H1 (cell line): ENCODE data around the gene CRYGN. TPM values are rescaled to one million over a fixed set of nuclear protein-coding genes. Genes with fewer than 3 reads are reported as not detected.

Experiments used
- CTCF ChIA-PET: fragments of 300-600 bp; sonication (Branson Sonifier 250); formaldehyde crosslinking; loops from one replicate; lab custom pipeline; 2021; ENCODE audit not compliant: partially characterized antibody; lab: Charles Lee
- POLR2A ChIA-PET: fragments of 300-600 bp; sonication (Branson Sonifier 250); formaldehyde crosslinking; loops from one replicate; lab custom pipeline; 2021; ENCODE audit warnings: inconsistent platforms; ENCODE audit not compliant: partially characterized antibody; lab: Charles Lee
- DNase-seq, 2 experiments: peaks; one replicate each; pipeline versions ENCODE4 v3.0.0 to v3.0.0-alpha.2; 2010 to 2022; ENCODE audit warnings: low spot score in 2 of 2, low read depth in 1 of 2, mixed read lengths in 1 of 2
- FAIRE-seq: peaks from 2 replicates; lab custom pipeline; 2011; peaks lifted over from hg19 to GRCh38; lab: Jason Lieb, UNC
- H2AFZ ChIP-seq: 2 replicates; pipeline ENCODE4 v1.8.1; 2012; ENCODE audit warnings: low read length, inconsistent platforms
- H2AK5ac ChIP-seq: 2 replicates; pipeline ENCODE4 v1.6.1; 2013; ENCODE audit warnings: low read depth, low read length
- H2BK120ac ChIP-seq: replicated peaks from 2 replicates; pipeline ENCODE3; 2013; ENCODE audit warnings: low read depth, low read length, inconsistent platforms
- H2BK12ac ChIP-seq: 2 replicates; pipeline ENCODE4 v1.6.1; 2013; ENCODE audit warnings: low read depth, low read length
- H2BK15ac ChIP-seq: 2 replicates; pipeline ENCODE4 v1.6.1; 2013; ENCODE audit warnings: low read length
- H2BK20ac ChIP-seq: 2 replicates; pipeline ENCODE4 v1.6.1; 2013; ENCODE audit warnings: low read length
- H2BK5ac ChIP-seq: 2 replicates; pipeline ENCODE4 v1.6.1; 2013; ENCODE audit warnings: low read depth, low read length
- H3K14ac ChIP-seq: 2 replicates; pipeline ENCODE4 v1.6.1; 2013; ENCODE audit warnings: inconsistent platforms; ENCODE audit not compliant: insufficient read length
- H3K18ac ChIP-seq: 2 replicates; pipeline ENCODE4 v1.6.1; 2013; ENCODE audit warnings: low read length; ENCODE audit errors: extremely low read depth
- H3K23ac ChIP-seq: 2 replicates; pipeline ENCODE4 v1.6.1; 2013; ENCODE audit warnings: inconsistent platforms; ENCODE audit not compliant: insufficient read length
- H3K23me2 ChIP-seq: 2 replicates; pipeline ENCODE4 v1.6.1; 2013; ENCODE audit warnings: low read depth, low read length
- H3K27ac ChIP-seq: 2 replicates; pipeline ENCODE4 v1.6.1; 2011; ENCODE audit warnings: low read depth, low read length, inconsistent platforms
- H3K27me3 ChIP-seq, 4 experiments: replicated peaks in 1 of 4; 1 replicate in 1 of 4; 2 replicates in 3 of 4; pipeline versions ENCODE4 v1.6.1 to v1.8.1; 2011 to 2013; ENCODE audit warnings: low read length in 3 of 4, mild to moderate bottlenecking in 3 of 4, inconsistent platforms in 2 of 4, mixed read lengths in 2 of 4, moderate library complexity in 1 of 4; ENCODE audit not compliant: control insufficient read depth in 3 of 4, insufficient read depth in 3 of 4; ENCODE audit errors: extremely low read depth in 1 of 4
- H3K36me3 ChIP-seq, 4 experiments: 2 replicates each; pipeline versions ENCODE4 v1.6.1 to v1.8.1; 2011 to 2013; ENCODE audit warnings: mild to moderate bottlenecking in 4 of 4, low read length in 3 of 4, moderate library complexity in 2 of 4, control low read depth in 1 of 4, inconsistent platforms in 1 of 4; ENCODE audit not compliant: insufficient read depth in 4 of 4, control insufficient read depth in 2 of 4
- H3K4ac ChIP-seq: replicated peaks from 2 replicates; pipeline ENCODE3; 2013; ENCODE audit warnings: low read length, low read depth, mixed read lengths, inconsistent platforms; ENCODE audit not compliant: insufficient read length
- H3K4me1 ChIP-seq, 4 experiments: replicated peaks in 1 of 4; 1 replicate in 1 of 4; 2 replicates in 3 of 4; pipeline versions ENCODE4 v1.6.1 to v1.8.1; 2011 to 2013; ENCODE audit warnings: low read length in 3 of 4, inconsistent platforms in 2 of 4, mixed read lengths in 1 of 4; ENCODE audit not compliant: insufficient read depth in 4 of 4, control insufficient read depth in 3 of 4
- H3K4me2 ChIP-seq, 2 experiments: 2 replicates each; pipeline versions ENCODE4 v1.6.1 to v1.8.1; 2011 to 2013; ENCODE audit warnings: low read depth in 2 of 2, low read length in 2 of 2, control low read depth in 1 of 2, inconsistent platforms in 1 of 2, mild to moderate bottlenecking in 1 of 2; ENCODE audit not compliant: insufficient read depth in 1 of 2
- H3K4me3 ChIP-seq, 4 experiments: fragments of 200-600, 300-600 bp in 1 of 4; sonication (generic), shearing (Covaris generic), sonication (Bioruptor Twin) in 1 of 4; 2 replicates each; pipeline versions ENCODE4 v1.5.1 to v1.8.1; 2011 to 2016; ENCODE audit warnings: low read length in 4 of 4, low read depth in 3 of 4, control low read depth in 2 of 4, inconsistent platforms in 2 of 4, mild to moderate bottlenecking in 2 of 4, mixed read lengths in 1 of 4, moderate library complexity in 1 of 4; ENCODE audit not compliant: insufficient read depth in 2 of 4; ENCODE audit errors: extremely low read depth in 1 of 4
- H3K56ac ChIP-seq: replicated peaks from 2 replicates; pipeline ENCODE3; 2013; ENCODE audit warnings: low read depth, mild to moderate bottlenecking, mixed read lengths, low read length, inconsistent platforms; ENCODE audit not compliant: insufficient read length
- H3K79me1 ChIP-seq: 2 replicates; pipeline ENCODE4 v1.6.1; 2013; ENCODE audit warnings: low read depth, low read length, control low read depth
- H3K79me2 ChIP-seq, 2 experiments: 2 replicates each; pipeline versions ENCODE4 v1.6.1 to v1.8.1; 2012 to 2013; ENCODE audit warnings: low read length in 2 of 2, mild to moderate bottlenecking in 2 of 2, inconsistent platforms in 1 of 2; ENCODE audit not compliant: insufficient read depth in 2 of 2, control insufficient read depth in 1 of 2
- H3K9ac ChIP-seq, 4 experiments: replicated peaks in 1 of 4; 1 replicate in 1 of 4; 2 replicates in 3 of 4; pipeline versions ENCODE4 v1.6.1 to v1.8.1; 2011 to 2013; ENCODE audit warnings: low read depth in 3 of 4, low read length in 3 of 4, control low read depth in 2 of 4, mild to moderate bottlenecking in 2 of 4, moderate library complexity in 2 of 4, inconsistent platforms in 1 of 4; ENCODE audit errors: extremely low read depth in 1 of 4
- H3K9me3 ChIP-seq, 2 experiments: 2 replicates each; pipeline versions ENCODE4 v1.6.1 to v1.8.1; 2012 to 2013; ENCODE audit warnings: mild to moderate bottlenecking in 2 of 2, moderate library complexity in 2 of 2, control low read depth in 1 of 2, inconsistent platforms in 1 of 2, low read depth in 1 of 2, low read length in 1 of 2, mixed read lengths in 1 of 2; ENCODE audit not compliant: insufficient read depth in 2 of 2
- H4K20me1 ChIP-seq, 2 experiments: replicated peaks in 1 of 2; 2 replicates each; pipeline versions ENCODE3 to v1.8.1; 2011 to 2013; ENCODE audit warnings: inconsistent platforms in 2 of 2, low read length in 2 of 2, mild to moderate bottlenecking in 1 of 2; ENCODE audit not compliant: insufficient read depth in 2 of 2, control insufficient read depth in 1 of 2
- H4K5ac ChIP-seq: 2 replicates; pipeline ENCODE4 v1.6.1; 2013; ENCODE audit warnings: low read length, low read depth, mixed read lengths, inconsistent platforms; ENCODE audit not compliant: insufficient read length
- H4K8ac ChIP-seq: 2 replicates; pipeline ENCODE4 v1.8.0; 2013; ENCODE audit warnings: mild to moderate bottlenecking, moderate library complexity, low read length, inconsistent platforms; ENCODE audit not compliant: insufficient read depth; ENCODE audit errors: extremely low read depth
- H4K91ac ChIP-seq: replicated peaks from 2 replicates; pipeline ENCODE3; 2013; ENCODE audit warnings: low read length, mixed read lengths, inconsistent platforms; ENCODE audit not compliant: insufficient read length
- BRCA1 ChIP-seq: IDR thresholded peaks from 2 replicates; pipeline ENCODE4 v1.6.1; 2012; ENCODE audit warnings: low read depth, low read length, improper control_type of control experiment
- EGR1 ChIP-seq: IDR thresholded peaks from 2 replicates; pipeline ENCODE4 v1.6.1; 2011; ENCODE audit warnings: low read depth, low read length, borderline replicate concordance
- SIX5 ChIP-seq: IDR thresholded peaks from 2 replicates; pipeline ENCODE4 v1.6.1; 2011; ENCODE audit warnings: mild to moderate bottlenecking, low read depth, low read length
- TCF12 ChIP-seq: IDR thresholded peaks from 2 replicates; pipeline ENCODE4 v1.6.1; 2011; ENCODE audit warnings: low read depth, mild to moderate bottlenecking, low read length
- WGBS, 2 experiments: shearing (Covaris generic) in 1 of 2; methylation state at CpG; one replicate each; pipeline versions ENCODE4 v1.1.6 to v1.1.7; 2013 to 2015; ENCODE audit warnings: low lambda C conversion rate in 2 of 2, mixed read lengths in 2 of 2, inconsistent platforms in 1 of 2, low coverage in 1 of 2, missing lambda C conversion rate in 1 of 2; ENCODE audit not compliant: insufficient replicate concordance in 2 of 2, insufficient coverage in 1 of 2, insufficient read length in 1 of 2; ENCODE audit errors: extremely low coverage in 1 of 2, missing lambda C conversion rate in 1 of 2; 5-methylcytosine and 5-hydroxymethylcytosine counted together
- polyA plus RNA-seq, 7 experiments: library from polyadenylated mRNA; depleted of rRNA in 3 of 7; stranded (reverse) in 5 of 7; unstranded in 2 of 7; fragments of >200 nt in 5 of 7; fragments of 200-250 nt in 2 of 7; gene quantifications; 1 replicate in 5 of 7; 2 replicates in 1 of 7; 4 replicates in 1 of 7; pipeline versions ENCODE4 v1.2.1 to v1.2.3, GENCODE V29; 2011 to 2013; ENCODE audit warnings: missing spikeins in 2 of 7, mixed read lengths in 2 of 7
- total RNA-seq: library from RNA; stranded (reverse); fragmentation: NEBNext Ultra II Directional; extraction: Animal tissue kit (Norgen Biotek cat#: 25700); gene quantifications from 2 replicates; pipeline ENCODE4 v1.2.1, GENCODE V29; 2021

The CRYGN gene
- total and polyA plus RNA-seq, 2 of the 8 experiments (the other 6 are each of a cell fraction or from before 2014, with no cell fraction given), result 0.98 to 1.6 TPM

- H2BK15ac ChIP-seq, result peak overlapping the region; percentile 97; the same call in 1 of the 2 replicates
- H3K23me2 ChIP-seq, result peaks cover 7% of the 10 kb centered on the region; the same call in 1 of the 2 replicates
- no peak for FAIRE-seq
- H3K9ac ChIP-seq, result no peak overlapping the region
- CTCF ChIA-PET, result interaction anchor here (0.8 to 6.6 kb wide), 12 partner anchors 9 to 360 kb away, joined by 3 to 32 read pairs (median 3); partner anchors contain the start of gene CRYGN
- peak overlapping the region; percentile 48 for H2BK5ac ChIP-seq
- no peak overlapping the region for H3K18ac ChIP-seq
- peak overlapping the region; percentile 78; the same call in 1 of the 2 replicates for H4K8ac ChIP-seq
- H3K4me2 ChIP-seq, result no peak overlapping the region
- H4K5ac ChIP-seq, result no peak overlapping the region
- no peak overlapping the region for H3K4me3 ChIP-seq
- TF ChIP-seq SIX5, result no peak
- TF ChIP-seq BRCA1, result no peak
- TF ChIP-seq EGR1, result no peak
- no peak for TF ChIP-seq TCF12
- TF ChIP-seq, all 59 proteins: peak for 0
- Histone ChIP-seq H3K56ac (no peak overlapping the region), H3K79me2 (no peaks in the 10 kb centered on the region), H2BK12ac (peak overlapping the region; percentile 80; the same call in 1 of the 2 replicates), H3K14ac (no peak overlapping the region), H4K91ac (peak overlapping the region; percentile 88), H3K23ac (no peak overlapping the region), H3K27me3 (no peaks in the 10 kb centered on the region), H3K4me1 (peaks cover 0 to 18% (median 9%) of the 10 kb centered on the region in 4 experiments), H3K79me1 (no peaks in the 10 kb centered on the region), H3K27ac (no peak overlapping the region), H2AFZ (no peak overlapping the region), H2AK5ac (0 out of 2 replicates have a peak overlapping the region, but pooled peaks have one; percentile 33), H2BK120ac (no peak overlapping the region), H3K36me3 (peaks cover 0 to 7% (median 1%) of the 10 kb centered on the region in 4 experiments; a peak in 2 of 8 replicates), H3K4ac (no peak overlapping the region), H2BK20ac (0 out of 2 replicates have a peak overlapping the region, but pooled peaks have one; percentile 61), H3K9me3 (no peaks in the 10 kb centered on the region), H4K20me1 (peaks cover 0 to 5% of the 10 kb centered on the region in 2 experiments)
- WGBS, 2 experiments, result 89% methylated on average over 14 of the region's 14 CpGs; no CpG with 5 or more reads in 1 of the 2 experiments
- DNase-seq, result no peak
- POLR2A ChIA-PET, result interaction anchor here (0.6 to 1.4 kb wide), 5 partner anchors 15 to 232 kb away, joined by 3 to 4 read pairs (median 3); no protein-coding TSS in a partner anchor
These were observed 40.0 kb downstream of the CRYGN start for GRCh38 chr7:151399906-151400305.
